GM18499 (cell line): Measurements from ENCODE around the gene DYSF.

Experiments
- ATAC-seq: cut with Tn5 transposase; IDR thresholded peaks from one replicate; pipeline ENCODE4 v1.9.1; 2021; ENCODE audit warnings: moderate number of reproducible peaks; ENCODE audit not compliant: insufficient read depth, unreplicated experiment

Gene DYSF

GRCh38 chr2:71562518-71562917, 109.2 kb downstream of the DYSF start:
- no peak for ATAC-seq

DNA sequence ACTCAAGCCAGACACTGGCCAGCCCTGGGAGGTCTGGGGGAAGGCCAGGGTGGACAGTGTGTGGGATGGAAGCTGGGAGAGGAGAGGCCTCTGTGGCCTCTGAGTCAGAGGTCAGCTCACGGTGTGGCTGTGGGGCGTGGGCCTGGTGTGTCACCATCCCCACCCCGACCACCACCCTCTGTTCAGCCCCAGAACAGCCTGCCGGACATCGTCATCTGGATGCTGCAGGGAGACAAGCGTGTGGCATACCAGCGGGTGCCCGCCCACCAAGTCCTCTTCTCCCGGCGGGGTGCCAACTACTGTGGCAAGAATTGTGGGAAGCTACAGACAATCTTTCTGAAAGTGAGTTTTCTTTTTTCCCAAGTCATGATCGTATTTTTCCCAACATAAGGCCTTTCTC, 110.5 kb downstream of the DYSF start:
- no peak for ATAC-seq

- ATAC-seq: no peak
These were observed 111.0 kb downstream of the DYSF start for GRCh38 chr2:71564361-71564760.

GRCh38 chr2:71564790-71565189, 111.4 kb downstream of the DYSF start:
- ATAC-seq: no peak

DNA sequence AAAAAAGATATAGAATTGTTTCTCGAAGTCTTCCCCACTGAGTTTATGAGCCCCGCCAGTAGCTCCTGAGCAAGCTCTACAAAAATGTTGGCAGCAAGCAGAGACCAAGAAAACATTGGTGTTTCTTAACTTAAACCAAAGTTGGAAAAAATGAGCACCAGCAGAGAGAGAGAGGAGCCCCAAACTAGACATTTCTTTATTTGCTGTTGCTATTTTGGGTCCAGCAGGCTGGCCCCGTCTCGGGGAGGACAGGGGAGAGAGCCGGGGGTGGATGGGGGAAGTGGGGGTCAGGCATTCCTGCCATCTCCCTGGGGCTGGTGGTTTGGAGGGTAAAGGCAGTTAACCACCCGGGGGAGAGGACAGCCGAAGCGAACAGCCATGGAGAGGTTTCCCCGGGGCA, 113.0 kb downstream of the DYSF start:
- no peak for ATAC-seq

GRCh38 chr2:71567625-71568024, 114.3 kb downstream of the DYSF start:
- no peak for ATAC-seq

DNA sequence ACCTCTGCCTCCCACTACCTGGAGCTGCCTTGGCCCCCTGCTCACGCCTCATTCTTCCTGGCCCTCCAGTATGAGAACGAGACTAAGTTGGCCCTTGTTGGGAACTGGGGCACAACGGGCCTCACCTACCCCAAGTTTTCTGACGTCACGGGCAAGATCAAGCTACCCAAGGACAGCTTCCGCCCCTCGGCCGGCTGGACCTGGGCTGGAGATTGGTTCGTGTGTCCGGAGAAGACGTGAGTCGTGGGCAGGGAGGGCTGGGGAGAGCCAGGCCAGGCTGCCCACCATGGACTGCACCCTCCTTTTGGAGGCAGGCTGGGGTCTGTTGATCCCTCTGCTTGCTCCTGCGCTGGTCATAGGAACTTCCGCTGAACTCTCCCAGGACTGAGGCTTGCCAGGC, 114.7 kb downstream of the DYSF start:
- ATAC-seq: no peak

DNA sequence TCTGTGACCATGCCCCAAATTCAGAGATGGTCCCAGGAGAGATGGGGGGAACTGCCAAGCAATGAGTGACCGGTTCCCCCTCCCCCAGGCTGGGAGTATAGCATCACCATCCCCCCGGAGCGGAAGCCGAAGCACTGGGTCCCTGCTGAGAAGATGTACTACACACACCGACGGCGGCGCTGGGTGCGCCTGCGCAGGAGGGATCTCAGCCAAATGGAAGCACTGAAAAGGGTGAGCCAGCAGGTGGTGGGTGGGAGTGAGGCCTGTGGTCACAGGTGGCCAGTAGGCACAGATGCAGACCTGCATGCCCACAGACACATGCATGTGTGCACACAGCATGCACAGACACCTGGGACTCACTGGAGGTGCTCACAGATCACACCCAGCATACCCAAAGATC, 117.2 kb downstream of the DYSF start:
- ATAC-seq: no peak

DNA sequence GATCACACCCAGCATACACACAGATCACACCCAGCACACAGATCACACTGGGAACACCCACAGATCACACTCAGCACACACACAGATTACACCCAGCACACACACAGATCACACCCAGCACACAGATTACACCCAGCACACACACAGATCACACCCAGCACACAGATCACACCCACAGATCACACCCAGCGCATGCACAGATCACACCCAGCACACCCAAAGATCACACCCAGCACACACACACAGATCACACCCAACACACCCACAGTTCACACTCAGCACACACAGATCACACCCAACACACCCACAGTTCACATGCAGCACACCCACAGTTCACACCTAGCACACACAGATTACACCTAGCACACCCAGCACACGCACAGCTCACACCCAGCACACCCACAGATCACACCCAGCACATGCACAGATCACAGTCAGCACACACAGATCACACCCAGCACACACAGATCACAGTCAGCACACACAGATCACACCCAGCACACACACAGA, 117.6 kb downstream of the DYSF start:
- ATAC-seq: no peak

- no peak for ATAC-seq
These were observed 118.6 kb downstream of the DYSF start for GRCh38 chr2:71571945-71572344.

DNA sequence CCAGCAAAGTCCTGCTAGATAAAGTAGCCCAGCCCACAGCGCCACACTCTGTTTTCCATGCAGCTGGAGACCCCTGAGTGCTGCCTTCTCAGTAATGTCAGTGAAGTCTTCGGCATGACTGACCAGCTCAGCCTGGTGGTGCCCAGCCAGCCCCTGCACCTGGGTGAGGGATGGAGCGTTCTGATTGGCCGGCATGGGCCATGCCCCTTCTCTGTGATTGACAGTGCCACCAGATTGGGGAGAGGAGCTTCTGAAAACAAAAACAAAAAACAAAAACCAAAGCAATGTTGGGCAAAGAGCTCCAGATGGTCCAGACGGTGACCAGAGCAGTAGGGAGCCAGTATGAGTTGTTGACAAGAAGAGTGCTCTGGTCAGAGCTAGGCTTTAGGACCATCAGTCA, 122.6 kb downstream of the DYSF start:
- ATAC-seq: no peak

DNA sequence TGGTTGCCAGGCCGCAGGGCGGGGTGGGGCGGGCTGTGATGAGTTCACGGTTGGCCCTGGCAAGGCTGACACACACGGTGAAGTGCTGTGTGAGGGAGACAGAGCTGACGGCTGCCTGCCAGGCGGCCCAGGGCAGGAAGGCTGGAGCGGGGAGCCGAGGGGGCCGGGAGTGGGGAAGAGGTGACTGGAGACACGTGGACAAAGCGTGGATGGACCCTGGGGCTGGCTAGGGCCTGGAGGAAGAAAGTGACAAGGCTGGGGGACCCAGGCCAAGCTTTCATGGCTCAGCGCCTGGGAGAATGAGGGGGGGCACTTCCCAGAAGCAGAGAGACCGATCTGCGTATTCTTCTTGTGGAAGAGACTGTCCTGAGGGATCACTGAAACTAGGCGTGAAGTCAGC, 123.2 kb downstream of the DYSF start:
- no peak for ATAC-seq

- no peak for ATAC-seq
These were observed 123.8 kb downstream of the DYSF start for GRCh38 chr2:71577209-71577608.

DNA sequence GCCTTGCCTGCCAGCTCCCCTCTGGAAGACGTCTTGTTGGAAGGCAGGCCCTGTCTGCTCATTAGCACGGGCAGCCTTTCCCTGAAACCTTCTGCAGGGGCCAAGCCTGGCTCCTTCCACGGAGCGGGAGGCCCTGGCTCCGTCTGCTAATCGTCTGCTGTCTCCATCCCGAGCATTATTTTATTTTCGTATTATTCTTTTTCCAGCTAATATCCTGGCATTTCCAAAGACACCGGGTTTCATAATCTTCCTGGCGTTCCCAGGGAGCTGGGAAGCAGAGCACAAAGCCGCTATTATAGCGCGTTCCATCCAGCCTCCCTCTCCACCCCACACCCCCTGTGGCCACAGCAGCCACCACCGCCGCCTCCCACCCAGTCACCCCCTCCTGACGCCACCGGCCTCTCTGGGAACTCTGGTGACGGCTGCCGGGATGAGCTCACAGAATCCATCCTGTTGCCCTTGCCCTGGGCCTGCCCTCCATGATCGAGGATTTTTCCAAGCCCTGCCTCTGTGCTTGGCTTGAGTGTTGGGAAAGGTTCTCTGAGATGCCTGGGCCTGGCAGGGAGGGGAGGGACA, 125.5 kb downstream of the DYSF start:
- ATAC-seq: no peak

DNA sequence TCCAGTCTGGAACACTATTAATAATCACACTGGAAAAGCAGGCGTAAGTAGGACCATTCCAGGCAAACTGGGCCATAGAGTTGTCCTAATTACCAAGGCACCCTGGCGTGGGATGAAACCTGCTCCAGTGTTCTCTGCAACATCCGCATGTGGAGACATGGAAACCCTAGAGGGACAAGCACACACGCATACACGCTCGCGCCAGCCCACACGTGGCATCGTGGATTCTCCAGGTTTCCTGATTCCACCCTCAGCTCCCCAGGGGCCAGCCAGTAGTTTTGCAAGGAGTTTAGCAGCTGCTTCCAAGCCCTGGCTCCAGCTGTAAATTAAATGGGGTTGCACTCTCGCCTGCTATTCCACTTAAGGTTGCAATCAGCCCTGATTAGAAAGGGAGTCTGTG, 127.7 kb downstream of the DYSF start:
- no peak for ATAC-seq

- no peak for ATAC-seq
These were observed 130.5 kb downstream of the DYSF start for GRCh38 chr2:71583876-71584275.

GRCh38 chr2:71586471-71586870, 133.1 kb downstream of the DYSF start:
- no peak for ATAC-seq

GRCh38 chr2:71587509-71588073, 134.2 kb downstream of the DYSF start:
- ATAC-seq: no peak

DNA sequence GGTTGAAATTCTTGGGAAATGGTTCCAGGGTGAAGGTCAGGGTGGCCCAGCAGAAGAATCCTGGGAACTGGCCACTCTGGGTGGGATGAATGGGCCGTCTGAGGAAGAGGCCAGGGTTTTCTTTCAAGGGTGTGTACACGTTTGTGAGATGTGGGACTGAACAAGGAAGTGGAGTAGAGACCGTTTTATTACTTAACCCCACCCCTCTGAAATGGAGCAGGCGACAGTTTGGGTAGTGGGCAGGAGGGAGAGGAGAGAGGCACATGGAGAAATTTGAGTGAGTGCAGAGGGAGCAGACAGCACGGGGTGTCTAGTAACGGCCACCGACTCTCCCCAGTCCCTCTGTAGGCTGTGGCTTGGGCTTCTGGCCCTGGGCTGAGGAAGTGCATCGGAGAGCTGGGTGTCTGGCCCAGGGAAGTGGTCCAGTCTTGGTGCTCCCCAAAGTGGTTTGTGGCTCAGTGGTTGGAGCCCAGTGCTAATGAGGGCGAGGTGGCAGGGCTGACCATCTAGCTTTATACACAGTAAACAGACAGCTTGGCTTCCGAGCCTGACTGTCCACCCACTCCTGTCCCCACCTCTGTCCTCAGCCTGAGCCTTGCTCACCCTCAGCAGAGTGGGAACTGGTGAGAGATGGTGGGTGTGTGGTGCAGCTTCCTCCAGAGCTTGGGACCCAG, 135.3 kb downstream of the DYSF start:
- ATAC-seq: no peak

DNA sequence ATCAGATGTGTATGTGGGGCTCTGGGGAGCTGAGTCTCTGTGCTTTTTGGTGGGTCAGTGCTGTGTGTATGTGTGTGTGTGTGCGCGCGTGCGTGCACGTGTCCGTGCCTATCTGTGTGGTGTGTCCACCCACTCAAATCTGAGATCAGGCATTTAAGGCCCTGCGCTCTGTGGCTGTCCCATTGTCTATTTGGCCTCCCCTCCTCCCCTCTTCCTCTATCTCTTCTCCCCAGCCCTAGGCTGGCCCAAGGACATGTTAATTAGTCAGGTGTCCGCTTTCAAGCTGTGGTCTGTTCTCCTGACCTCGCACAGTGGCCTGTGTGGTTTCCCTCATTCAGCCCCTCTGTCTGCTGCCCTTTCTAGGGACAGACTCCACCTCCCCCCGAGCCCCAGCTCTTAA, 136.4 kb downstream of the DYSF start:
- no peak for ATAC-seq

GRCh38 chr2:71591044-71591443, 137.7 kb downstream of the DYSF start:
- ATAC-seq: no peak

GRCh38 chr2:71592181-71592711, 138.9 kb downstream of the DYSF start:
- no peak for ATAC-seq
